GM20000 (cell line): ENCODE data around the gene HNRNPC.
"Not testable (repeated sequence)": the region's sequence is repeated elsewhere in the genome, so short reads cannot be mapped to it uniquely, and the experiment has no call there.

ENCODE experiments used
- DNase-seq: peaks from one replicate; pipeline ENCODE4 v3.0.0; 2012; ENCODE audit warnings: low spot score
- TF ChIP-seq, protein P1 (sequence below): IDR thresholded peaks from 2 replicates; pipeline ENCODE4 v1.5.1; 2012; ENCODE audit warnings: mild to moderate bottlenecking, control low read depth; ENCODE audit errors: extremely low read depth, missing control alignments

Gene HNRNPC

GRCh38 chr14:21191261-21191808 lies 77.9 kb downstream of the HNRNPC start:
- no peak for DNase-seq

DNA sequence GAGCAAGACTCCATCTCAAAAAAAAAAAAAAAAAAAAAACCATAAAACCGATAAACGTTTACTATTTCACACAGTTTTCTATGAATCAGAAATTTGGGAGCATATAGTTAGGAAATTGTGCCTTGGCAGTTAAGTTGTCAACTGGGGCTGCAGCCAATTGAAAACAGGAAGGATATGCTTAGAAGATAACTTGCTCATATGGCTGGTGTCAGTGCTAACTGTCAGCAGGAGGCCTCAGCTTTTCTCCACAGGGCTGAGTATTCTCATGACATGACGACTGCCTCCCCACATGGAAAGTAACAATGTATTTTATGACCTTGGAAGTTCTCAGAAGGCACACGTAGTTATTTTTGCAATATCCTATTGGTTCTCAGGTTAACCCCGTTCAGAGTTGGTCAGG lies 83.8 kb downstream of the HNRNPC start:
- TF ChIP-seq, protein P1, sequence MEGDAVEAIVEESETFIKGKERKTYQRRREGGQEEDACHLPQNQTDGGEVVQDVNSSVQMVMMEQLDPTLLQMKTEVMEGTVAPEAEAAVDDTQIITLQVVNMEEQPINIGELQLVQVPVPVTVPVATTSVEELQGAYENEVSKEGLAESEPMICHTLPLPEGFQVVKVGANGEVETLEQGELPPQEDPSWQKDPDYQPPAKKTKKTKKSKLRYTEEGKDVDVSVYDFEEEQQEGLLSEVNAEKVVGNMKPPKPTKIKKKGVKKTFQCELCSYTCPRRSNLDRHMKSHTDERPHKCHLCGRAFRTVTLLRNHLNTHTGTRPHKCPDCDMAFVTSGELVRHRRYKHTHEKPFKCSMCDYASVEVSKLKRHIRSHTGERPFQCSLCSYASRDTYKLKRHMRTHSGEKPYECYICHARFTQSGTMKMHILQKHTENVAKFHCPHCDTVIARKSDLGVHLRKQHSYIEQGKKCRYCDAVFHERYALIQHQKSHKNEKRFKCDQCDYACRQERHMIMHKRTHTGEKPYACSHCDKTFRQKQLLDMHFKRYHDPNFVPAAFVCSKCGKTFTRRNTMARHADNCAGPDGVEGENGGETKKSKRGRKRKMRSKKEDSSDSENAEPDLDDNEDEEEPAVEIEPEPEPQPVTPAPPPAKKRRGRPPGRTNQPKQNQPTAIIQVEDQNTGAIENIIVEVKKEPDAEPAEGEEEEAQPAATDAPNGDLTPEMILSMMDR: no peak
- no peak for DNase-seq

More at GRCh38 chr14:21191261-21191808, 77.9 kb downstream of the HNRNPC start:
- TF ChIP-seq, protein P1: no peak

- no peak for DNase-seq
- TF ChIP-seq, protein P1: no peak
These were observed 85.0 kb downstream of the HNRNPC start for GRCh38 chr14:21184254-21184653.

DNA sequence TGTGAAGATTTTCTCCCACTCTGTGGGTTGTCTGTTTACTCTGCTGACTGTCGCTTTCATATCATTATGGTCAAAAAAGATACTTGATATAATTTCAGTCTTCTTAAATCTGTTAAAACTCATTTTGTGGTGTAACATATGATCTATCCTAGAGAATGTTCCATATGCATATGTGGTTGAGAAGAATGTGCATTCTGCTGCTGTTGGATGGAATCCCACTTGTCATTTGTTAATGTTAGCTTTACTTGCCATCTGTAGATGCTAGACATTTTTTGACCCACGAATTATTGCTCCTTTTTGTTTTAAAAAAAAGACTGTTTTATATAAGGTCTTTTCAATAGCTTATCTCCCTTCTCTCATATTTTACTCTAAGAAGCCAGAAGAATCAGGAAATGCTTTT lies 87.1 kb downstream of the HNRNPC start:
- TF ChIP-seq, protein P1: no peak
- DNase-seq: no peak

- no peak for DNase-seq
- TF ChIP-seq, protein P1: no peak
These were observed 98.1 kb downstream of the HNRNPC start for GRCh38 chr14:21171128-21171527.

DNA sequence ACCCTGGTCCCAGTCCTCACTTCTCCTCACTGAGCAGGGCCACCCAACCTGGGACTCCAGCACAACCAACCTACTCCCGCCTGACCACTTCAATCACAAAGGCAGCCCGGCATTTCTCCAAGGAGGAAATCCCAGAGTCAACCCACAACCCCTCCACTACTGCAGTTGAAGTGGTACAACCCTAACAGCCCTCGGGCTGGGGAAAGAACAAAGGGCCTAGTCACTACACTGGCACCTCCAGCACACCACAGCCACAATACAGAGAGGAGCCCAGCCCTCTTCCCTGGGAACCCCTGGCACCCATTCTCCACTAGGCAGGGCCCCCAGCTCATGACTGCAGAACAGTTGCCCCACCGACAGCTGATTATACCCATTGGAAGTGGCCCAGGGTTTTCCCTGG lies 99.7 kb downstream of the HNRNPC start:
- DNase-seq: no peak
- TF ChIP-seq, protein P1: no peak

GRCh38 chr14:21168055-21168454 lies 101.2 kb downstream of the HNRNPC start:
- TF ChIP-seq, protein P1: no peak
- no peak for DNase-seq

DNA sequence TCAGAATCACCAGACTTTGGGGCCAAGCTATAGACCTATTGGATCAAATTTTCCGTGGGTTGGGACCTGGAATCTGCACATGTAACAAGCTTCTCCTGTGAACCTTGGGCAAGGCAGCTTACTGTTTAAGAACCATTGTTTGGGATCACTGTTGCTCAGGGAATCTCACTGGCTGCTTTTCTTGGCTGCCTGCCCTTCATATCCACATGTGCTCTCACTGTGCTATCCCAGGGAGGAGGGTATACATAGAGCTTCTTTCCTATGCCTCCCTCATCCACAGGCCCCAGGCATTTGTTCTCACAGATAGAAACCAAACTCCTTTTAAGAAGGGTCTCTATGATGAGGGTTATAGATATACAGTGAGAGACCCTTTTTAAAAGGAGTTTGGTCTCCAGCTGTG lies 103.6 kb downstream of the HNRNPC start:
- not testable (repeated sequence) for DNase-seq

DNA sequence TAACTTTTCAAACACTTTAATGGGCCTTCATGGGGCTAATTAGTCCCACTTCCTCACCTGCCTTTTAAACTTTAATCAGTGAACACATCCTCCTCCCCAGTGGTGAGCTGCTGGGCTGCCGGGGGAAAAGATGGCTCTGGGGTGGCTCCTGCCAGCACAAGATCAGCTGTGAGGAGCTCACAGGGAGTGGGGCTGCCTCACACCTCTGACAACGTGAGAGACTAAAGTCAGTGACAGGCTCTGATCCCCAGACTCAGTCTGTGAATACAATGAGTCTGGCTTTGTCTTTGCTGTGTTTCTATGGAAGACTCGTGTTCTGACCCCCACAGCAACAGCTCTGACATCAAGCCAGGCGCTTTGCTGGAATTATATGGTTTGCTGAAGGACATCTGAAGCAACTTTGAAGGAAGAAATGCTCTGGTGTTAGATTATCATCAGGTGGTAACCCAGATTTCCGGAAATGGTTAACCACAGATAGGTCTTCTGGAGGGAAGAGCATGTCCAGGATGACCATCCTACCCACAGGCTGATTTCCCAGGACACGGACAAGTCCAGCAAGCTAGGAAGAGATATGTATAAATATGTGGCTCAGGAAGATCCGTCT lies 104.1 kb downstream of the HNRNPC start:
- not testable (repeated sequence) for DNase-seq
